HepG2 (cell line): ENCODE results near the gene HAUS5. TPM values are rescaled to one million over a fixed set of nuclear protein-coding genes. Genes with fewer than 3 reads are reported as not detected.
A peak's percentile ranks its signal among the peaks of the same experiment; 100 is the strongest.

ENCODE experiments used
- ATAD3A ChIP-seq: sonication (generic); formaldehyde crosslinking; IDR thresholded peaks from 2 replicates; pipeline ENCODE4 v1.4.0; 2020; ENCODE audit warnings: missing genetic modification reagents
- GTF2F1 ChIP-seq: fragments of 150-350 bp; IDR thresholded peaks from 2 replicates; pipeline ENCODE4 v1.6.1; 2014; ENCODE audit warnings: low read length
- KLF13 ChIP-seq: sonication (generic); formaldehyde crosslinking; IDR thresholded peaks from 2 replicates; pipeline ENCODE4 v1.4.0; 2020; ENCODE audit warnings: mild to moderate bottlenecking, missing genetic modification reagents
- RBM39 ChIP-seq: fragments of 200-400 bp; formaldehyde crosslinking; IDR thresholded peaks from one replicate; pipeline ENCODE4 v1.6.1; 2018; ENCODE audit warnings: antibody characterized with exemption, mild to moderate bottlenecking, low read depth, low read length; ENCODE audit not compliant: poor library complexity, severe bottlenecking
- TAF15 ChIP-seq: fragments of 200-400 bp; formaldehyde crosslinking; IDR thresholded peaks from one replicate; pipeline ENCODE4 v1.6.1; 2018; ENCODE audit warnings: mild to moderate bottlenecking, low read depth, low read length; ENCODE audit not compliant: poor library complexity, severe bottlenecking
- TBX2 ChIP-seq: sonication (generic); formaldehyde crosslinking; IDR thresholded peaks from 2 replicates; pipeline ENCODE4 v1.5.0; 2020; ENCODE audit warnings: missing genetic modification reagents, mild to moderate bottlenecking, borderline replicate concordance
- ZNF10 ChIP-seq: sonication (generic); formaldehyde crosslinking; IDR thresholded peaks from 2 replicates; pipeline ENCODE4 v1.4.0; 2020; ENCODE audit warnings: mild to moderate bottlenecking, low read depth, missing genetic modification reagents, borderline replicate concordance
- ZNF232 ChIP-seq: sonication (generic); formaldehyde crosslinking; IDR thresholded peaks from 2 replicates; pipeline ENCODE4 v1.4.0; 2020; ENCODE audit warnings: missing genetic modification reagents, borderline replicate concordance
- ZNF335 ChIP-seq: sonication (generic); formaldehyde crosslinking; IDR thresholded peaks from 2 replicates; pipeline ENCODE4 v1.4.0; 2020; ENCODE audit warnings: missing genetic modification reagents
- ZNF878 ChIP-seq: sonication (generic); formaldehyde crosslinking; IDR thresholded peaks from 2 replicates; pipeline ENCODE4 v1.8.1; 2023; ENCODE audit warnings: mild to moderate bottlenecking, missing genetic modification reagents, moderate library complexity
- polyA plus RNA-seq, 8 experiments: library from polyadenylated mRNA; depleted of rRNA in 3 of 8; stranded (reverse) in 7 of 8; unstranded in 1 of 8; fragments of >200 nt; fragmentation: Illumina TruSeq in 4 of 8; extraction: Trizol in 4 of 8; gene quantifications; 2 replicates each; pipeline versions ENCODE4 v1.2.1 to v1.2.3, GENCODE V29; 2011 to 2016; ENCODE audit warnings: low read depth in 4 of 8, missing spikeins in 1 of 8, mixed read lengths in 1 of 8; ENCODE audit not compliant: insufficient read depth in 1 of 8
- total RNA-seq, 5 experiments: library from RNA; depleted of rRNA; stranded (reverse); fragments of >200 nt; fragmentation: Illumina TruSeq; extraction: Trizol; gene quantifications; 2 replicates each; pipeline ENCODE4 v1.2.3, GENCODE V29; 2016; ENCODE audit warnings: low read depth in 1 of 5
- TF ChIP-seq, protein P1 (sequence below): IDR thresholded peaks from 2 replicates; pipeline ENCODE4 v1.6.1; 2016; ENCODE audit warnings: control low read depth
- TF ChIP-seq, protein P2 (sequence below): sonication (generic); formaldehyde crosslinking; IDR thresholded peaks from 2 replicates; pipeline ENCODE4 v1.5.0; 2020; ENCODE audit warnings: missing genetic modification reagents
- TF ChIP-seq, protein P3 (sequence below): sonication (generic); formaldehyde crosslinking; IDR thresholded peaks from 2 replicates; pipeline ENCODE4 v1.9.0; 2021; ENCODE audit warnings: missing genetic modification reagents, mild to moderate bottlenecking, borderline replicate concordance
- TF ChIP-seq, protein P4 (sequence below): sonication (generic); formaldehyde crosslinking; IDR thresholded peaks from 2 replicates; pipeline ENCODE4 v1.5.0; 2020; ENCODE audit warnings: mild to moderate bottlenecking, missing genetic modification reagents, borderline replicate concordance
- TF ChIP-seq, protein P5 (sequence below): sonication (generic); formaldehyde crosslinking; IDR thresholded peaks from 2 replicates; pipeline ENCODE4 v1.5.1; 2020; ENCODE audit warnings: mild to moderate bottlenecking, missing genetic modification reagents
- TF ChIP-seq, protein P6 (sequence below): sonication (generic); formaldehyde crosslinking; IDR thresholded peaks from 2 replicates; pipeline ENCODE4 v1.4.0; 2020; ENCODE audit warnings: missing genetic modification reagents, borderline replicate concordance

The HAUS5 gene
- total and polyA plus RNA-seq, 2 of the 13 experiments (the other 11 are each of a cell fraction or from before 2014, with no cell fraction given) = 10.3 to 17.7 TPM

DNA sequence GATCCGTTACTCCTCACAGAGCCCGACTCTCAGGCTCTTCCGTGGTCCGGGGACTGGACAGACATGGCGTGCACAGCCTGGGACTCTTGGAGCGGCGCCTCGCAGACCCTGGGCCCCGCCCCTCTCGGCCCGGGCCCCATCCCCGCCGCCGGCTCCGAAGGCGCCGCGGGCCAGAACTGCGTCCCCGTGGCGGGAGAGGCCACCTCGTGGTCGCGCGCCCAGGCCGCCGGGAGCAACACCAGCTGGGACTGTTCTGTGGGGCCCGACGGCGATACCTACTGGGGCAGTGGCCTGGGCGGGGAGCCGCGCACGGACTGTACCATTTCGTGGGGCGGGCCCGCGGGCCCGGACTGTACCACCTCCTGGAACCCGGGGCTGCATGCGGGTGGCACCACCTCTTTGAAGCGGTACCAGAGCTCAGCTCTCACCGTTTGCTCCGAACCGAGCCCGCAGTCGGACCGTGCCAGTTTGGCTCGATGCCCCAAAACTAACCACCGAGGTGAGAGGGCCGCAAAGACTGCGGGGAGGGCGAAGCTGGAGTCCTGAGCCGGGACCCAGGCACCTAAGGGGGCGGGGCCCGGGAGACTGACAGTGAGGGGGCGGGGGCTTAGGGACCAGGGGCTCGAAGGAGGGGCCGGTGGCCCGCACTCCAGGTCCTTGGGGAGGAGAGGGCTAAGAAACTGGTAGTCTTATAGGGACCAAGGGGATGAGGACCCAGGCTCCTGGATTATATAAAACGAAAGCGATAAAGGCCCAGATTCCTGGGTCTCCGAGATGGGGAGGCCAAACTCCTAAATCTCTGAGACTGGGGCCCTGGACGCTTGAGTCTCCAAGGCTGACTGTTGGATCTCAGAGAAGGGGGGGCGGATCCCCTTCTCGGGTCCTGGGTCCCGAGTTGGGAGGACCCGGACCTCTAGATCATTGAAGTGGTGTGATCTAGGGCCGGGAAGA is 31.0 kb downstream of the HAUS5 start (continued):
- TF ChIP-seq, protein P1, sequence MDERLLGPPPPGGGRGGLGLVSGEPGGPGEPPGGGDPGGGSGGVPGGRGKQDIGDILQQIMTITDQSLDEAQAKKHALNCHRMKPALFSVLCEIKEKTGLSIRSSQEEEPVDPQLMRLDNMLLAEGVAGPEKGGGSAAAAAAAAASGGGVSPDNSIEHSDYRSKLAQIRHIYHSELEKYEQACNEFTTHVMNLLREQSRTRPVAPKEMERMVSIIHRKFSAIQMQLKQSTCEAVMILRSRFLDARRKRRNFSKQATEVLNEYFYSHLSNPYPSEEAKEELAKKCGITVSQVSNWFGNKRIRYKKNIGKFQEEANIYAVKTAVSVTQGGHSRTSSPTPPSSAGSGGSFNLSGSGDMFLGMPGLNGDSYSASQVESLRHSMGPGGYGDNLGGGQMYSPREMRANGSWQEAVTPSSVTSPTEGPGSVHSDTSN = peak; percentile 71
- TF ChIP-seq, protein P2, sequence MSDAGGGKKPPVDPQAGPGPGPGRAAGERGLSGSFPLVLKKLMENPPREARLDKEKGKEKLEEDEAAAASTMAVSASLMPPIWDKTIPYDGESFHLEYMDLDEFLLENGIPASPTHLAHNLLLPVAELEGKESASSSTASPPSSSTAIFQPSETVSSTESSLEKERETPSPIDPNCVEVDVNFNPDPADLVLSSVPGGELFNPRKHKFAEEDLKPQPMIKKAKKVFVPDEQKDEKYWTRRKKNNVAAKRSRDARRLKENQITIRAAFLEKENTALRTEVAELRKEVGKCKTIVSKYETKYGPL (CRISPR knock-in tag) = no peak
- TF ChIP-seq, protein P3, sequence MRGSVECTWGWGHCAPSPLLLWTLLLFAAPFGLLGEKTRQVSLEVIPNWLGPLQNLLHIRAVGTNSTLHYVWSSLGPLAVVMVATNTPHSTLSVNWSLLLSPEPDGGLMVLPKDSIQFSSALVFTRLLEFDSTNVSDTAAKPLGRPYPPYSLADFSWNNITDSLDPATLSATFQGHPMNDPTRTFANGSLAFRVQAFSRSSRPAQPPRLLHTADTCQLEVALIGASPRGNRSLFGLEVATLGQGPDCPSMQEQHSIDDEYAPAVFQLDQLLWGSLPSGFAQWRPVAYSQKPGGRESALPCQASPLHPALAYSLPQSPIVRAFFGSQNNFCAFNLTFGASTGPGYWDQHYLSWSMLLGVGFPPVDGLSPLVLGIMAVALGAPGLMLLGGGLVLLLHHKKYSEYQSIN (CRISPR knock-in tag) = no peak
- TF ChIP-seq TAF15 = peak; percentile 46
- TF ChIP-seq ZNF10 (CRISPR knock-in tag) = no peak
- TF ChIP-seq ZNF232 (CRISPR knock-in tag) = peak; percentile 64; the same call in 1 of the 2 replicates
- peak; percentile 43; the same call in 1 of the 2 replicates for TF ChIP-seq TBX2 (CRISPR knock-in tag)
- no peak for TF ChIP-seq ATAD3A
- TF ChIP-seq, protein P4, sequence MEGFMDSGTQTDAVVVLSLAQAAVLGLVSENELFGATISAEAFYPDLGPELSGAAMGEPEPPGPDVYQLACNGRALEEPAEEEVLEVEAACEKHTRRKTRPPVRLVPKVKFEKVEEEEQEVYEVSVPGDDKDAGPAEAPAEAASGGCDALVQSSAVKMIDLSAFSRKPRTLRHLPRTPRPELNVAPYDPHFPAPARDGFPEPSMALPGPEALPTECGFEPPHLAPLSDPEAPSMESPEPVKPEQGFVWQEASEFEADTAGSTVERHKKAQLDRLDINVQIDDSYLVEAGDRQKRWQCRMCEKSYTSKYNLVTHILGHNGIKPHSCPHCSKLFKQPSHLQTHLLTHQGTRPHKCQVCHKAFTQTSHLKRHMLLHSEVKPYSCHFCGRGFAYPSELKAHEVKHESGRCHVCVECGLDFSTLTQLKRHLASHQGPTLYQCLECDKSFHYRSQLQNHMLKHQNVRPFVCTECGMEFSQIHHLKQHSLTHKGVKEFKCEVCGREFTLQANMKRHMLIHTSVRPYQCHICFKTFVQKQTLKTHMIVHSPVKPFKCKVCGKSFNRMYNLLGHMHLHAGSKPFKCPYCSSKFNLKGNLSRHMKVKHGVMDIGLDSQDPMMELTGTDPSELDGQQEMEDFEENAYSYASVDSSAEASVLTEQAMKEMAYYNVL (CRISPR knock-in tag) = 0 out of 2 replicates have a peak, but pooled peaks have one; percentile 49
- TF ChIP-seq GTF2F1 = no peak
- TF ChIP-seq RBM39 = no peak
- no peak for TF ChIP-seq ZNF335 (CRISPR knock-in tag)
- TF ChIP-seq KLF13 (CRISPR knock-in tag) = no peak
- TF ChIP-seq ZNF878 (CRISPR knock-in tag) = no peak
- TF ChIP-seq, protein P5, sequence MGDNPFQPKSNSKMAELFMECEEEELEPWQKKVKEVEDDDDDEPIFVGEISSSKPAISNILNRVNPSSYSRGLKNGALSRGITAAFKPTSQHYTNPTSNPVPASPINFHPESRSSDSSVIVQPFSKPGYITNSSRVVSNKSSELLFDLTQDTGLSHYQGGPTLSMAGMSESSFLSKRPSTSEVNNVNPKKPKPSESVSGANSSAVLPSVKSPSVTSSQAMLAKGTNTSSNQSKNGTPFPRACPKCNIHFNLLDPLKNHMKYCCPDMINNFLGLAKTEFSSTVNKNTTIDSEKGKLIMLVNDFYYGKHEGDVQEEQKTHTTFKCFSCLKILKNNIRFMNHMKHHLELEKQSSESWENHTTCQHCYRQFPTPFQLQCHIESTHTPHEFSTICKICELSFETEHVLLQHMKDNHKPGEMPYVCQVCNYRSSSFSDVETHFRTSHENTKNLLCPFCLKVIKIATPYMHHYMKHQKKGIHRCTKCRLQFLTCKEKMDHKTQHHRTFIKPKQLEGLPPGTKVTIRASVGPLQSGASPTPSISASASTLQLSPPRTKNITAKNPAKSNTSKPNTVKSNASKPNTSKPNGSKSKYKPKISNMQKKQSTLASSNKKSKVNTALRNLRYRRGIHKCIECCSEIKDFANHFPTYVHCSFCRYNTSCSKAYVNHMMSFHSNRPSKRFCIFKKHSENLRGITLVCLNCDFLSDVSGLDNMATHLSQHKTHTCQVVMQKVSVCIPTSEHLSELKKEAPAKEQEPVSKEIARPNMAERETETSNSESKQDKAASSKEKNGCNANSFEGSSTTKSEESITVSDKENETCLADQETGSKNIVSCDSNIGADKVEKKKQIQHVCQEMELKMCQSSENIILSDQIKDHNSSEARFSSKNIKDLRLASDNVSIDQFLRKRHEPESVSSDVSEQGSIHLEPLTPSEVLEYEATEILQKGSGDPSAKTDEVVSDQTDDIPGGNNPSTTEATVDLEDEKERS (CRISPR knock-in tag) = no peak
- TF ChIP-seq, protein P6, sequence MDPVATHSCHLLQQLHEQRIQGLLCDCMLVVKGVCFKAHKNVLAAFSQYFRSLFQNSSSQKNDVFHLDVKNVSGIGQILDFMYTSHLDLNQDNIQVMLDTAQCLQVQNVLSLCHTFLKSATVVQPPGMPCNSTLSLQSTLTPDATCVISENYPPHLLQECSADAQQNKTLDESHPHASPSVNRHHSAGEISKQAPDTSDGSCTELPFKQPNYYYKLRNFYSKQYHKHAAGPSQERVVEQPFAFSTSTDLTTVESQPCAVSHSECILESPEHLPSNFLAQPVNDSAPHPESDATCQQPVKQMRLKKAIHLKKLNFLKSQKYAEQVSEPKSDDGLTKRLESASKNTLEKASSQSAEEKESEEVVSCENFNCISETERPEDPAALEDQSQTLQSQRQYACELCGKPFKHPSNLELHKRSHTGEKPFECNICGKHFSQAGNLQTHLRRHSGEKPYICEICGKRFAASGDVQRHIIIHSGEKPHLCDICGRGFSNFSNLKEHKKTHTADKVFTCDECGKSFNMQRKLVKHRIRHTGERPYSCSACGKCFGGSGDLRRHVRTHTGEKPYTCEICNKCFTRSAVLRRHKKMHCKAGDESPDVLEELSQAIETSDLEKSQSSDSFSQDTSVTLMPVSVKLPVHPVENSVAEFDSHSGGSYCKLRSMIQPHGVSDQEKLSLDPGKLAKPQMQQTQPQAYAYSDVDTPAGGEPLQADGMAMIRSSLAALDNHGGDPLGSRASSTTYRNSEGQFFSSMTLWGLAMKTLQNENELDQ (CRISPR knock-in tag) = 0 out of 2 replicates have a peak, but pooled peaks have one; percentile 38
